Thoracic aorta (tissue), 2 donors: ENCODE results near the gene PPP6C. TPM values are rescaled to one million over a fixed set of nuclear protein-coding genes. Genes with fewer than 3 reads are reported as not detected.

ENCODE experiments used
- ATAC-seq: fragments of 150-250 bp; one replicate; pipeline ENCODE4 v1.8.0; 2017; ENCODE audit warnings: low read depth; ENCODE audit not compliant: insufficient number of reproducible peaks, low FRiP score
- DNase-seq: peaks from one replicate; pipeline ENCODE4 v3.0.0-alpha.2; 2020; ENCODE audit warnings: low spot score
- H3K27ac ChIP-seq, 2 donors: fragments of 200-600 bp; sonication (generic); 1 replicate in 1 of 2; 2 replicates in 1 of 2; pipeline ENCODE4 v1.5.1; 2016; ENCODE audit warnings: mild to moderate bottlenecking in 2 of 2, moderate library complexity in 2 of 2
- H3K27me3 ChIP-seq: fragments of 200-600 bp; sonication (generic); replicated peaks from 2 replicates; pipeline ENCODE4 v1.6.0; 2016; ENCODE audit warnings: mild to moderate bottlenecking; ENCODE audit not compliant: insufficient read depth
- H3K36me3 ChIP-seq: fragments of 200-600 bp; sonication (generic); one replicate; pipeline ENCODE4 v1.5.1; 2016
- H3K4me1 ChIP-seq, 2 donors: fragments of 200-600 bp; sonication (generic); 1 replicate in 1 of 2; 2 replicates in 1 of 2; pipeline versions ENCODE4 v1.5.1 to v1.6.0; 2016; ENCODE audit warnings: low read depth in 2 of 2, mild to moderate bottlenecking in 1 of 2; ENCODE audit not compliant: control insufficient read depth in 1 of 2
- H3K4me3 ChIP-seq: fragments of 200-600 bp; sonication (generic); 2 replicates; pipeline ENCODE4 v1.5.1; 2016; ENCODE audit warnings: mild to moderate bottlenecking
- H3K9me3 ChIP-seq: fragments of 200-600 bp; sonication (generic); 2 replicates; pipeline ENCODE4 v1.5.1; 2016
- CTCF ChIP-seq: fragments of 200-600 bp; sonication (generic); IDR thresholded peaks from one replicate; pipeline ENCODE4 v1.5.1; 2019; ENCODE audit warnings: antibody characterized with exemption
- total RNA-seq, 2 donors: library from RNA; depleted of rRNA; stranded (reverse); fragments of >200 nt; gene quantifications; one replicate each; pipeline versions ENCODE4 v1.1.0 to v1.2.3, GENCODE V29; 2016

The PPP6C gene
- total RNA-seq, 2 donors from 2014 or later = 33.9 to 34.9 TPM

GRCh38 chr9:125134976-125135375, 54.6 kb downstream of the PPP6C start:
- no peak for ATAC-seq
- no peaks in the 10 kb centered on the region for H3K4me1 ChIP-seq
- H3K27me3 ChIP-seq = no peaks in the 10 kb centered on the region
- TF ChIP-seq CTCF = no peak
- H3K9me3 ChIP-seq = no peaks in the 10 kb centered on the region
- no peak overlapping the region for H3K4me3 ChIP-seq
- H3K36me3 ChIP-seq = no peaks in the 10 kb centered on the region
- H3K27ac ChIP-seq = no peak overlapping the region
- DNase-seq = no peak

GRCh38 chr9:125133403-125134329, 55.9 kb downstream of the PPP6C start:
- no peak for ATAC-seq
- Histone ChIP-seq H3K27ac (no peak overlapping the region), H3K9me3 (no peaks in the 10 kb centered on the region), H3K36me3 (no peaks in the 10 kb centered on the region), H3K4me3 (no peak overlapping the region), H3K27me3 (no peaks in the 10 kb centered on the region), H3K4me1 (no peaks in the 10 kb centered on the region)
- DNase-seq = no peak
- no peak for TF ChIP-seq CTCF

DNA sequence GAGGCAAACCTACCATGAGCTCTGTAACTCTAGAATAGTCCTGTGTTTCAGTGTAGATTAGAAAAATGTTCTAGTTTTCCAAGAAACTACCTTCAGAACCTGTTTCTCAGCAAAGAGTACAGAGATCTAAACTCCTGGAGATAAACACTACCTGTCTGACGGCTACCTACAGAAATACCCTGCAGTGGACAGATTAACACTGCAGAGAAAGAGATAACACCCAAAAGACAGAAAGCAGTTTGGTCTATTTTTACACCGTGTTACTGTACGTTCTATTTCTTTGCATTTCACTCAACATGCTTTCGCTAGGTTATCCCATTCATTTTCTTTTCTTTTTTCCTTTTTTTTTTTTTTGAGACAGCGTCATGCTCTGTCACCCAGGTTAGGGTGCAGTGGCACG, 57.8 kb downstream of the PPP6C start:
- H3K27ac ChIP-seq = no peak overlapping the region
- no peak for TF ChIP-seq CTCF
- H3K36me3 ChIP-seq = no peaks in the 10 kb centered on the region
- no peaks in the 10 kb centered on the region for H3K9me3 ChIP-seq
- DNase-seq (no peak), ATAC-seq (no peak)
- no peaks in the 10 kb centered on the region for H3K27me3 ChIP-seq
- no peak overlapping the region for H3K4me3 ChIP-seq
- no peaks in the 10 kb centered on the region for H3K4me1 ChIP-seq

- no peaks in the 10 kb centered on the region for H3K36me3 ChIP-seq
- DNase-seq (peak; percentile 62), ATAC-seq (peak; percentile 96)
- no peaks in the 10 kb centered on the region for H3K27me3 ChIP-seq
- no peak overlapping the region for H3K4me3 ChIP-seq
- peaks cover 9 to 14% of the 10 kb centered on the region in 2 donors for H3K4me1 ChIP-seq
- H3K27ac ChIP-seq = peak overlapping the region; percentile 63 to 71
- H3K9me3 ChIP-seq = no peaks in the 10 kb centered on the region
- TF ChIP-seq CTCF = no peak
Measured at GRCh38 chr9:125126019-125126746, 63.4 kb downstream of the PPP6C start.

GRCh38 chr9:125125523-125125922, 64.1 kb downstream of the PPP6C start:
- no peak for DNase-seq
- no peak for ATAC-seq

More at GRCh38 chr9:125125523-125125922, 64.1 kb downstream of the PPP6C start:
- Histone ChIP-seq H3K27me3 (no peaks in the 10 kb centered on the region), H3K4me3 (peak overlapping the region; percentile 6), H3K4me1 (peaks cover 9 to 14% of the 10 kb centered on the region in 2 donors), H3K27ac (peak overlapping the region; percentile 63 to 71), H3K36me3 (no peaks in the 10 kb centered on the region), H3K9me3 (no peaks in the 10 kb centered on the region)
- TF ChIP-seq CTCF = no peak
